GM19023 (cell line): ENCODE measurements around the gene GLMN.

Source experiments
- ATAC-seq: cut with Tn5 transposase; IDR thresholded peaks from one replicate; pipeline ENCODE4 v1.9.1; 2021; ENCODE audit warnings: mild to moderate bottlenecking, moderate library complexity; ENCODE audit not compliant: unreplicated experiment

Gene GLMN

GRCh38 chr1:92298573-92299476 is at the start of gene GLMN, which contains the start of gene RPAP2:
GLMN (minus strand) TSS chr1:92298987; CDS start chr1:92297999, 988 bp downstream.
RPAP2 (plus strand) TSS chr1:92299059; CDS start chr1:92299074, 15 bp downstream.
- peak; percentile 99 for ATAC-seq

- ATAC-seq = no peak
Observed at GRCh38 chr1:92346866-92347640, 48.3 kb upstream of the GLMN start.

- no peak for ATAC-seq
Observed at GRCh38 chr1:92343061-92343460, 44.3 kb upstream of the GLMN start.

- ATAC-seq = no peak
Observed at GRCh38 chr1:92342401-92342800, 43.6 kb upstream of the GLMN start.

GRCh38 chr1:92340154-92340553 is 41.4 kb upstream of the GLMN start:
- no peak for ATAC-seq

- no peak for ATAC-seq
Observed at GRCh38 chr1:92333668-92334067, 34.9 kb upstream of the GLMN start.

GRCh38 chr1:92329347-92330129 is 30.8 kb upstream of the GLMN start:
- ATAC-seq = no peak

GRCh38 chr1:92327794-92328193 is 29.0 kb upstream of the GLMN start:
- no peak for ATAC-seq

- ATAC-seq = no peak
Observed at GRCh38 chr1:92326681-92327080, 27.9 kb upstream of the GLMN start.

- no peak for ATAC-seq
Observed at GRCh38 chr1:92324784-92325183, 26.0 kb upstream of the GLMN start.

GRCh38 chr1:92323473-92324453 is 25.0 kb upstream of the GLMN start:
- ATAC-seq = no peak

- no peak for ATAC-seq
Observed at GRCh38 chr1:92317836-92318493, 19.2 kb upstream of the GLMN start.

GRCh38 chr1:92315766-92316599 is 17.2 kb upstream of the GLMN start:
- ATAC-seq = no peak

GRCh38 chr1:92314024-92314423 is 15.2 kb upstream of the GLMN start:
- ATAC-seq = no peak

GRCh38 chr1:92310185-92310597 is 11.4 kb upstream of the GLMN start:
- ATAC-seq = no peak

- no peak for ATAC-seq
Observed at GRCh38 chr1:92307980-92308379, 9.2 kb upstream of the GLMN start.

GRCh38 chr1:92306020-92306419 is 7.2 kb upstream of the GLMN start:
- ATAC-seq = no peak

GRCh38 chr1:92301021-92301420 is 2.2 kb upstream of the GLMN start:
- ATAC-seq = no peak
